ENCODE measurements around the gene TARBP1. TPM values are rescaled to one million over a fixed set of nuclear protein-coding genes. Genes with fewer than 3 reads are reported as not detected.
"Not testable (repeated sequence)": the region's sequence is repeated elsewhere in the genome, so short reads cannot be mapped to it uniquely, and the experiment has no call there.

Gene TARBP1
- polyA plus RNA-seq, 2 donors, result 16.8 to 32.5 TPM

DNA sequence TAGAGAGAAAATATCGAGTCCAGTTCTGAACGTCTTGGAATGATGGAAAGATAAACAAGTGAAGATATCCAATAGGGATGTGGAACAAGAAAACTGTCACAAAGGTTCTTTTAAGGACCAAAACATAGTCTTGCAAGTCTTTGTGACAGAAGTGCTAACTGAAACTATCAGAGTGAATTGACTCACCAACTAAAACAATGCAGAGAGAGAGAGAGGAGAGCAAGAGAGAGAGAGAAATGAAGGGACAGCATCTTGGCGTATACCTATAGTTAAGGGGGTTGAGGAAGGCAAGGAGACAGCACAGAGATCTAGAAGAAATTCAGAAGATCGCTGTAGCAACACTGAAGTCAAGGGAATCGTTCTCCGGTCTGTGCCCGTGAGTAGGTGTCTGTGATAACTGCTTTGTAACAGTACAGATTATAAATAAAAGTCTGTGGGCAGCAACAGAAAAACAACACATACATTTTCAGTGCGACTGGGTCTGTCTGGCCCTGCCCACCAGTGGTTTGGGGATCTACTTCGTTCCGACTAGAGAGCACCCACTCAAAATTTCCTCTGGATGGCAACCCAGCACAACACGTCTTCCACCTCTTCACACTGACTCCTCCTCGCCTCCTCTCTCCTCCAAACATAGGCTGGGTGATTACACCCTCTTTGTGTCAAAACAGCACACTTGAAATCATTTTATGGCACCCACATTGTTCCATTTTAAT is 110.5 kb downstream of the TARBP1 start:
- Histone ChIP-seq H3K27me3 (ENCODE audit: control insufficient read depth in 1 of 2, insufficient read depth in 2 of 2, low read length in 2 of 2) (no peaks in the 10 kb centered on the region), H3K27ac (ENCODE audit: low read depth in 2 of 2, low read length in 1 of 2) (no peak overlapping the region), H3K36me3 (ENCODE audit: control insufficient read depth in 2 of 2, insufficient read depth in 2 of 2, low read length in 1 of 2) (no peaks in the 10 kb centered on the region), H3K4me1 (ENCODE audit: control insufficient read depth in 2 of 2, insufficient read depth in 2 of 2, low read length in 1 of 2) (no peaks in the 10 kb centered on the region), H3K4me3 (ENCODE audit: low read depth in 1 of 2, low read length in 2 of 2) (no peak overlapping the region), H3K9me3 (ENCODE audit: control insufficient read depth in 2 of 2, insufficient read depth in 1 of 2, low read depth in 1 of 2, low read length in 1 of 2) (no peaks in the 10 kb centered on the region)
- WGBS, 2 donors, result 74 to 78% methylated on average over 12 of the region's 12 CpGs

DNA sequence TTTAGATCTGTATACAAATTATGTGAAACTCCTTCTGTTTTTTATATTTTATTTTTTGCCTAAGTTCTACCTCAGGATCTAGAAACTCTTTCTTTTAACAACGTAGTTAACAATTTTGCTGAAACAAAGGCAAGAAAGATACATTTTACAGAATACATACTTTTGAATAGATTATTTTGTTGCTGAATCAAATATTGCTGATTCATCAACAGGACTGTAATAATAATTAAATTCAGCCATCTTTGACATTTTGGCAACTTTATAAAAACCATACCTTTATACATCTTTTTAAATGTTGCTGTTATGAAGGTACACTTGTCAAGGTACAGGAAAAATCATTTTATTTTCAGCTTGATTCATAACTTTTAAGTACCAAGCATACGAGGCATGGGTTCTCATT is 116.4 kb downstream of the TARBP1 start:
- Histone ChIP-seq H3K4me1 (ENCODE audit: control insufficient read depth in 2 of 2, insufficient read depth in 2 of 2, low read length in 1 of 2) (no peaks in the 10 kb centered on the region), H3K4me3 (ENCODE audit: low read depth in 1 of 2, low read length in 2 of 2) (no peak overlapping the region), H3K36me3 (ENCODE audit: control insufficient read depth in 2 of 2, insufficient read depth in 2 of 2, low read length in 1 of 2) (no peaks in the 10 kb centered on the region), H3K9me3 (ENCODE audit: control insufficient read depth in 2 of 2, insufficient read depth in 1 of 2, low read depth in 1 of 2, low read length in 1 of 2) (no peaks in the 10 kb centered on the region), H3K27ac (ENCODE audit: low read depth in 2 of 2, low read length in 1 of 2) (no peak overlapping the region), H3K27me3 (ENCODE audit: control insufficient read depth in 1 of 2, insufficient read depth in 2 of 2, low read length in 2 of 2) (no peaks in the 10 kb centered on the region)
- 73 to 85% methylated on average over 2 of the region's 2 CpGs for WGBS, 2 donors

DNA sequence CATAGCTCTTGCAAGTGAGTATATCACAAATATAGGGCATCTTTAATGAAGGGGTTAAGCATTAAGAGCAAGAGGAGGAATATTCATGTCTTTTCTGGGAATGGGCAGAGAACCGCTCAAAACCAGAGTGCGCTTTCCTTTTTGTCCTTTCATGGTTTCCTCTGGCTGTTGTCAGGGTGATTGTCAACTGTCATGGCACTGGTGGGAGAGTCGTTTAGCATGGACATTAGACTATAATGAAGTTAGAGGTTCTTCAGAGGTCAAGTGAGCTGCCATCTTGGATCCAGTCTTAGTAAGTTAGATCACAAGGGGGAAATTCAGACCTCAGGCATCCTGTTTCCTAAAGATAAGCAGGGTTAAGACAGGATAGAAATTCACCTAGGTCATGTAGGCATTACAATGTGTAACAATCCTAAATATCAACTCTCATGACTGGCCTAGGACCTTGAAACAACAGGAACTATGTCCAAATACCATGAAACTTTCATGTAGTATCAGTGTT is 117.8 kb downstream of the TARBP1 start:
- Histone ChIP-seq H3K9me3 (ENCODE audit: control insufficient read depth in 2 of 2, insufficient read depth in 1 of 2, low read depth in 1 of 2, low read length in 1 of 2) (no peaks in the 10 kb centered on the region), H3K4me3 (ENCODE audit: low read depth in 1 of 2, low read length in 2 of 2) (no peak overlapping the region), H3K27me3 (ENCODE audit: control insufficient read depth in 1 of 2, insufficient read depth in 2 of 2, low read length in 2 of 2) (no peaks in the 10 kb centered on the region), H3K27ac (ENCODE audit: low read depth in 2 of 2, low read length in 1 of 2) (no peak overlapping the region), H3K4me1 (ENCODE audit: control insufficient read depth in 2 of 2, insufficient read depth in 2 of 2, low read length in 1 of 2) (no peaks in the 10 kb centered on the region), H3K36me3 (ENCODE audit: control insufficient read depth in 2 of 2, insufficient read depth in 2 of 2, low read length in 1 of 2) (no peaks in the 10 kb centered on the region)
- 82 to 86% methylated on average over 3 of the region's 3 CpGs for WGBS, 2 donors

DNA sequence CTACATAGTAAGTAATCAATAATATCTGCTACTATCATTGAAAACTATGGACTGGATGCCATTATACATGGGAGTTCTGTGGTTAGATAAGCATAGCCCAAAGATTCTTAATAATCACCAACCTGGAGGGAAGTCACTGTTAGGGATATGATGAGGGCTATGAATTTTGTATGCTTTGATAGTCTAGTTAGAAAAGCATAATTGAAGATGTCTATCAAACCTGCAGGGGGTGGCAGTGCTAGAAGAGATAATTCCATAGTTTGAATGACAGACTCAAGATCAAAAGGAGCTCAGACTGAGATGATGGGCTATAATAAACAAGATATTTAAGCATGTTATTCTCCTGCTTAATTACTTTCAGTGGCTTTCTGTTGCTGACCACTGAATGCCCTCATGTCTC is 121.1 kb downstream of the TARBP1 start:
- H3K9me3 ChIP-seq (ENCODE audit: control insufficient read depth in 2 of 2, insufficient read depth in 1 of 2, low read depth in 1 of 2, low read length in 1 of 2), result peaks cover 0 to under 1% of the 10 kb centered on the region in 2 donors
- no peak overlapping the region for H3K27ac ChIP-seq (ENCODE audit: low read depth in 2 of 2, low read length in 1 of 2)
- H3K4me1 ChIP-seq (ENCODE audit: control insufficient read depth in 2 of 2, insufficient read depth in 2 of 2, low read length in 1 of 2), result no peaks in the 10 kb centered on the region
- H3K36me3 ChIP-seq (ENCODE audit: control insufficient read depth in 2 of 2, insufficient read depth in 2 of 2, low read length in 1 of 2), result no peaks in the 10 kb centered on the region
- no peak overlapping the region for H3K4me3 ChIP-seq (ENCODE audit: low read depth in 1 of 2, low read length in 2 of 2)
- H3K27me3 ChIP-seq (ENCODE audit: control insufficient read depth in 1 of 2, insufficient read depth in 2 of 2, low read length in 2 of 2), result peaks cover 0 to 2% of the 10 kb centered on the region in 2 donors

- WGBS, 2 donors, result 53 to 69% methylated on average over 35 of the region's 35 CpGs
- H3K4me1 ChIP-seq (ENCODE audit: control insufficient read depth in 2 of 2, insufficient read depth in 2 of 2, low read length in 1 of 2); H3K27ac ChIP-seq (ENCODE audit: low read depth in 2 of 2, low read length in 1 of 2); H3K9me3 ChIP-seq (ENCODE audit: control insufficient read depth in 2 of 2, insufficient read depth in 1 of 2, low read depth in 1 of 2, low read length in 1 of 2); H3K27me3 ChIP-seq (ENCODE audit: control insufficient read depth in 1 of 2, insufficient read depth in 2 of 2, low read length in 2 of 2); H3K36me3 ChIP-seq (ENCODE audit: control insufficient read depth in 2 of 2, insufficient read depth in 2 of 2, low read length in 1 of 2): not testable (repeated sequence)
- H3K4me3 ChIP-seq (ENCODE audit: low read depth in 1 of 2, low read length in 2 of 2), result peak overlapping the region; percentile 50 to 63
These were observed 122.2 kb downstream of the TARBP1 start for GRCh38 chr1:234356615-234357269.

- Histone ChIP-seq H3K4me1 (ENCODE audit: control insufficient read depth in 2 of 2, insufficient read depth in 2 of 2, low read length in 1 of 2) (no peaks in the 10 kb centered on the region), H3K27ac (ENCODE audit: low read depth in 2 of 2, low read length in 1 of 2) (no peak overlapping the region), H3K27me3 (ENCODE audit: control insufficient read depth in 1 of 2, insufficient read depth in 2 of 2, low read length in 2 of 2) (peaks cover 0 to 2% of the 10 kb centered on the region in 2 donors), H3K9me3 (ENCODE audit: control insufficient read depth in 2 of 2, insufficient read depth in 1 of 2, low read depth in 1 of 2, low read length in 1 of 2) (peaks cover 0 to 2% of the 10 kb centered on the region in 2 donors), H3K36me3 (ENCODE audit: control insufficient read depth in 2 of 2, insufficient read depth in 2 of 2, low read length in 1 of 2) (no peaks in the 10 kb centered on the region), H3K4me3 (ENCODE audit: low read depth in 1 of 2, low read length in 2 of 2) (no peak overlapping the region)
- 59 to 71% methylated on average over 3 of the region's 3 CpGs for WGBS, 2 donors
These were observed 123.0 kb downstream of the TARBP1 start for GRCh38 chr1:234355782-234356510.

GRCh38 chr1:234348964-234349363 is 130.0 kb downstream of the TARBP1 start:
- Histone ChIP-seq H3K9me3 (ENCODE audit: control insufficient read depth in 2 of 2, insufficient read depth in 1 of 2, low read depth in 1 of 2, low read length in 1 of 2) (peaks cover 0 to 2% of the 10 kb centered on the region in 2 donors), H3K4me1 (ENCODE audit: control insufficient read depth in 2 of 2, insufficient read depth in 2 of 2, low read length in 1 of 2) (no peaks in the 10 kb centered on the region), H3K36me3 (ENCODE audit: control insufficient read depth in 2 of 2, insufficient read depth in 2 of 2, low read length in 1 of 2) (no peaks in the 10 kb centered on the region), H3K27me3 (ENCODE audit: control insufficient read depth in 1 of 2, insufficient read depth in 2 of 2, low read length in 2 of 2) (peaks cover 0 to 2% of the 10 kb centered on the region in 2 donors), H3K4me3 (ENCODE audit: low read depth in 1 of 2, low read length in 2 of 2) (no peak overlapping the region), H3K27ac (ENCODE audit: low read depth in 2 of 2, low read length in 1 of 2) (no peak overlapping the region)
- WGBS, 2 donors, result 69% methylated on average over 4 of the region's 4 CpGs

- no peak overlapping the region for H3K4me3 ChIP-seq (ENCODE audit: low read depth in 1 of 2, low read length in 2 of 2)
- no peaks in the 10 kb centered on the region for H3K27me3 ChIP-seq (ENCODE audit: control insufficient read depth in 1 of 2, insufficient read depth in 2 of 2, low read length in 2 of 2)
- H3K4me1 ChIP-seq (ENCODE audit: control insufficient read depth in 2 of 2, insufficient read depth in 2 of 2, low read length in 1 of 2), result no peaks in the 10 kb centered on the region
- WGBS, 2 donors, result 94 to 96% methylated on average over 1 of the region's 1 CpG
- H3K27ac ChIP-seq (ENCODE audit: low read depth in 2 of 2, low read length in 1 of 2), result no peak overlapping the region
- no peaks in the 10 kb centered on the region for H3K36me3 ChIP-seq (ENCODE audit: control insufficient read depth in 2 of 2, insufficient read depth in 2 of 2, low read length in 1 of 2)
- H3K9me3 ChIP-seq (ENCODE audit: control insufficient read depth in 2 of 2, insufficient read depth in 1 of 2, low read depth in 1 of 2, low read length in 1 of 2), result no peaks in the 10 kb centered on the region
These were observed 133.7 kb downstream of the TARBP1 start for GRCh38 chr1:234345237-234345636.

DNA sequence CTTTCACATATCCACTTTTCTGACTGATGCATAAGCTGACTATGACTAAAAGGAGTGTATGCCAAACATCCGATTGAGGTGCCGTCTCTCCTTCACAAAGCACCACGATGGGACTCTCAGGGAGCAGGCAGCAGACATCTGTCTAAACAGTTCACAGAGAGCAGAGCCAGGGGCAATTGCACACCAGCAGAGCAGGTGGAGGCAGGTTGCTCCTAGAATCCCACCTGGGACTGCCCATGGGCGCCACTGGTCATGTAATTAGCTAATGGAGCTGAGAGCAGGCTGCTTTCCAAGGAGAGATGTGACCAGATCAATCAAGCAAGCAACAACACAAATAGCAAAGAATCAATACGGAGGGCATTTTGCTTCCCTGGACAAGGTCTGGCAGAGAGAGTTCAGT is 136.2 kb downstream of the TARBP1 start:
- Histone ChIP-seq H3K27ac (ENCODE audit: low read depth in 2 of 2, low read length in 1 of 2) (no peak overlapping the region), H3K4me1 (ENCODE audit: control insufficient read depth in 2 of 2, insufficient read depth in 2 of 2, low read length in 1 of 2) (no peaks in the 10 kb centered on the region), H3K4me3 (ENCODE audit: low read depth in 1 of 2, low read length in 2 of 2) (no peak overlapping the region), H3K9me3 (ENCODE audit: control insufficient read depth in 2 of 2, insufficient read depth in 1 of 2, low read depth in 1 of 2, low read length in 1 of 2) (no peaks in the 10 kb centered on the region), H3K36me3 (ENCODE audit: control insufficient read depth in 2 of 2, insufficient read depth in 2 of 2, low read length in 1 of 2) (no peaks in the 10 kb centered on the region), H3K27me3 (ENCODE audit: control insufficient read depth in 1 of 2, insufficient read depth in 2 of 2, low read length in 2 of 2) (no peaks in the 10 kb centered on the region)
- 46 to 64% methylated on average over 5 of the region's 5 CpGs for WGBS, 2 donors
